PC-3 (cell line): ENCODE results near the gene COLEC12. TPM values are rescaled to one million over a fixed set of nuclear protein-coding genes. Genes with fewer than 3 reads are reported as not detected.

Experiments
- ATAC-seq: fragments of 200-7000 bp; cut with Tn5 transposase; 2 replicates; pipeline ENCODE4 v1.9.1; 2020; ENCODE audit warnings: mild to moderate bottlenecking, moderate library complexity
- BruUV-seq: library from RNA; stranded (reverse); fragments of 400-500 nt; replicated peaks from 2 replicates; lab custom pipeline; 2021; lab: Mats Ljungman, UMichigan
- CTCF ChIA-PET: fragments of 300-600 bp; sonication (Branson Sonifier 250); formaldehyde crosslinking; loops from one replicate; lab custom pipeline; 2022; ENCODE audit warnings: antibody characterized with exemption; lab: Charles Lee
- POLR2A ChIA-PET: fragments of 300-600 bp; sonication (Branson Sonifier 250); formaldehyde crosslinking; loops from one replicate; lab custom pipeline; 2022; ENCODE audit warnings: antibody characterized with exemption; ENCODE audit not compliant: unreplicated experiment; lab: Charles Lee
- DNase-seq: peaks from one replicate; pipeline ENCODE4 v3.0.0-alpha.2; 2015
- H2AFZ ChIP-seq: fragments of 300-600 bp; sonication (generic); 2 replicates; pipeline ENCODE4 v1.6.0; 2016; ENCODE audit warnings: antibody characterized with exemption, low read length
- H3F3A ChIP-seq: fragments of 300-600 bp; sonication (generic); one replicate; pipeline ENCODE4 v1.6.0; 2017; ENCODE audit warnings: antibody characterized with exemption, low read length, control low read depth, mild to moderate bottlenecking; ENCODE audit not compliant: unreplicated experiment
- H3K27ac ChIP-seq: fragments of 300-600 bp; sonication (generic); 2 replicates; pipeline ENCODE4 v1.5.1; 2016; ENCODE audit warnings: mild to moderate bottlenecking, low read length
- H3K27me3 ChIP-seq: fragments of 300-600 bp; sonication (generic); 2 replicates; pipeline ENCODE4 v1.6.1; 2016; ENCODE audit warnings: low read length, mixed read lengths
- H3K36me3 ChIP-seq: fragments of 300-600 bp; sonication (generic); 2 replicates; pipeline ENCODE4 v1.6.1; 2016; ENCODE audit warnings: low read depth, mixed run types, low read length, mixed read lengths
- H3K4me1 ChIP-seq: fragments of 300-600 bp; sonication (generic); 2 replicates; pipeline ENCODE4 v1.5.1; 2016; ENCODE audit warnings: low read length; ENCODE audit not compliant: insufficient read depth
- H3K4me2 ChIP-seq: fragments of 300-600 bp; sonication (generic); 2 replicates; pipeline ENCODE4 v1.6.0; 2016; ENCODE audit warnings: low read length
- H3K4me3 ChIP-seq: fragments of 300-600 bp; sonication (generic); 2 replicates; pipeline ENCODE4 v1.5.1; 2016; ENCODE audit warnings: mild to moderate bottlenecking, low read length, mixed read lengths
- H3K79me2 ChIP-seq: fragments of 300-600 bp; sonication (generic); 2 replicates; pipeline ENCODE4 v1.6.1; 2017; ENCODE audit warnings: low read length, mixed read lengths
- H3K9ac ChIP-seq: fragments of 300-600 bp; sonication (generic); 2 replicates; pipeline ENCODE4 v1.6.0; 2016; ENCODE audit warnings: mild to moderate bottlenecking, low read length
- H3K9me2 ChIP-seq: fragments of 300-600 bp; sonication (generic); replicated peaks from 2 replicates; pipeline ENCODE4 v1.6.1; 2016; ENCODE audit warnings: mixed run types, low read length, mixed read lengths
- H3K9me3 ChIP-seq: fragments of 300-600 bp; sonication (generic); 2 replicates; pipeline ENCODE4 v1.6.1; 2016; ENCODE audit warnings: low read length, mixed read lengths
- H4K20me1 ChIP-seq: fragments of 300-600 bp; sonication (generic); 2 replicates; pipeline ENCODE4 v1.6.1; 2016; ENCODE audit warnings: low read length, mixed read lengths
- CTCF ChIP-seq: fragments of 300-600 bp; sonication (generic); conservative IDR thresholded peaks from 2 replicates; pipeline ENCODE4 v1.5.1; 2017; ENCODE audit warnings: antibody characterized with exemption, low read depth, mild to moderate bottlenecking, low read length
- EZH2 ChIP-seq: fragments of 300-600 bp; sonication (generic); IDR thresholded peaks from one replicate; pipeline ENCODE4 v1.6.1; 2017; ENCODE audit warnings: antibody characterized with exemption, mild to moderate bottlenecking, low read length; ENCODE audit not compliant: unreplicated experiment
- EZH2phosphoT487 ChIP-seq: fragments of 300-600 bp; sonication (generic); IDR thresholded peaks from 2 replicates; pipeline ENCODE4 v1.6.1; 2018; ENCODE audit warnings: mild to moderate bottlenecking, antibody characterized with exemption, low read length, borderline replicate concordance
- intact Hi-C: fragments of 100-400 bp; cut with micrococcal nuclease; formaldehyde crosslinking; loops from 2 replicates; pipeline ENCODE4 v1.9.0; 2023
- total RNA-seq: library from RNA; depleted of rRNA; stranded (reverse); fragments of >200 nt; gene quantifications from 2 replicates; pipeline ENCODE4 v1.2.3, GENCODE V29; 2014

Gene COLEC12
- total RNA-seq, 1 experiment from 2014 or later, result 0.04 TPM

GRCh38 chr18:364256-364826, 136.2 kb downstream of the COLEC12 start:
- no peak for ATAC-seq
- intact Hi-C loops, result no loop called here
- Histone ChIP-seq H3K4me3 (no peak overlapping the region), H3K9ac (no peak overlapping the region), H4K20me1 (no peaks in the 10 kb centered on the region), H3K79me2 (no peaks in the 10 kb centered on the region), H3K27me3 (peaks cover 69% of the 10 kb centered on the region), H3K36me3 (no peaks in the 10 kb centered on the region), H3K9me3 (no peaks in the 10 kb centered on the region), H3K4me1 (no peaks in the 10 kb centered on the region), H3K4me2 (no peak overlapping the region), H2AFZ (no peak overlapping the region), H3K27ac (no peak overlapping the region), H3F3A (no peaks in the 10 kb centered on the region), H3K9me2 (no peaks in the 10 kb centered on the region)
- DNase-seq, result no peak
- no peak for TF ChIP-seq CTCF
- no peak for TF ChIP-seq EZH2
- TF ChIP-seq EZH2phosphoT487, result no peak
- CTCF ChIA-PET, result no interaction called here
- POLR2A ChIA-PET, result interaction anchor here (0.6 kb wide), 1 partner anchor 152 kb away, joined by 3 read pairs; no protein-coding TSS in a partner anchor
- no TSS peak for BruUV-seq

GRCh38 chr18:363301-364085, 137.0 kb downstream of the COLEC12 start:
- no peak overlapping the region for H3K4me2 ChIP-seq
- intact Hi-C loops, result no loop called here
- H3F3A ChIP-seq, result no peaks in the 10 kb centered on the region
- H3K27me3 ChIP-seq, result peaks cover 77% of the 10 kb centered on the region
- no peak overlapping the region for H2AFZ ChIP-seq
- H3K79me2 ChIP-seq, result no peaks in the 10 kb centered on the region
- ChIA-PET POLR2A (interaction anchor here (0.6 to 0.7 kb wide), 2 partner anchors 153 to 1689 kb away, joined by 3 to 13 read pairs; no protein-coding TSS in a partner anchor), CTCF (no interaction called here)
- no peaks in the 10 kb centered on the region for H3K36me3 ChIP-seq
- no peak overlapping the region for H3K4me3 ChIP-seq
- H3K9ac ChIP-seq, result no peak overlapping the region
- H4K20me1 ChIP-seq, result no peaks in the 10 kb centered on the region
- BruUV-seq, result no TSS peak
- no peaks in the 10 kb centered on the region for H3K4me1 ChIP-seq
- H3K9me3 ChIP-seq, result no peaks in the 10 kb centered on the region
- DNase-seq (peak; percentile 32), ATAC-seq (no peak)
- TF ChIP-seq EZH2phosphoT487 (no peak), EZH2 (no peak), CTCF (no peak)
- H3K27ac ChIP-seq, result no peak overlapping the region
- H3K9me2 ChIP-seq, result no peaks in the 10 kb centered on the region
